Erythroblast (primary cell): ENCODE measurements around the gene MRPL14.

ENCODE experiments used
- DNase-seq, 2 experiments: peaks; one replicate each; lab custom pipeline; 2025; lab: John Stamatoyannopoulos, UW
- GATA1 ChIP-seq: IDR thresholded peaks from 2 replicates; pipeline ENCODE4 v1.6.1; 2011; ENCODE audit warnings: low read depth, mild to moderate bottlenecking, control low read depth, low read length, moderate library complexity
- POLR2A ChIP-seq: IDR thresholded peaks from 2 replicates; pipeline ENCODE4 v1.6.1; 2011; ENCODE audit warnings: mild to moderate bottlenecking, low read length

The MRPL14 gene

DNA sequence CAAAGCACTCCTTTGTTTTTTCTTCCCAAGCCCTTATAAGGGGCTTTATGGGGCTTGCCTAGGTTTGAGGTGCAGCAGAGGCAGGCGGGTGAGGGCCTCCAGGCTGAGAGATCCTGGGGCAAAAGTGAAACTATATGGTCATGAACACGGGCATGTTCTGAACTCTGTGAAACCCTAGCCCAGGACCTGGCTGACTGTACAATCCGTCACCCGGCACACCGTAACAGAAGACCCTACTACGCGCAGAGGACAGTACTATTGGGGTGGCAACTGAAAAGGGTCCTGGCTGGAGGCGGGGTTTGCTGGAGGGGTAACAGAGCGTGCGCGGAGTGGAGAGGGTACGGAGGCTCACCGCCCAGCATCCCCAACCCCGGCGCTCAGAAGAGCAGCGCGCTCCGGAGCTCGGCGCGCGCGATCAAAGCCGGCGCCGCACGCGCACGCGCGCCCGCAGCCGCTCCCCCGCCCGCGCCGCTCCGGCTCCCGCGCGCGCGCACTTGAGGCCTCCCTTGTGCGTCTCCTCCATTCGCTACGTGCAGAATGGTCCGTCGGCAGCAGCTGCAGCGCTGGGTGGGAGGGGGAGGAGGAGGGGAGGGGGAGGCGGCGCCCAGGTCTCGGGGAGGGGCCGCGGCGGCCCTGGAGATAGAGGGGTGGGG lies 54.2 kb downstream of the MRPL14 start:
- peak; percentile 73 for TF ChIP-seq POLR2A
- TF ChIP-seq GATA1: no peak
- no peak for DNase-seq

DNA sequence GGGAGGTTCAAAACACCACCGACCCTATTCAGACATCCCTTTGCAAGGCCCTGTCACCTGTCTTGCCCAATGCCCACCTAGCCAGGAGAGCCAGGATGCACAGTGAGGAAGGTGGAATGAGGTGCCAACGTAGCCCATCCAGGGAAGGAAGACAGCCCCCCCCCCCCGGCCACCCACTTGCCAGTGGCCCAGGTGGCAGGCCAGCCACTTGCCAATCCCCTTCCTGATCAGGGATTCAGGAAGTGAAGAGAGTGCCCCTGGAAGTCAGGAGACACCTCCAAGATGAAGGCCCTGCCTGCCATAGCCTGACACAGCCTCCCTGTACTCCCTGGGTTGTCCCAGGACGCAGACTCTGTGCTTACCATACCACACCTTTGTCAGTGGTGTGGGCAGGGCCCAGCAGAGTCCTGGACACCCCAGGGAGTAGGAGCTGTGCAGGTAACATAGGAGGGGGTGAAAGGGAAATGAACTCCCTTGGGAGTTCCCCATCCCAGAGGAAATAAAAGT lies 54.7 kb downstream of the MRPL14 start:
- DNase-seq: no peak
- no peak for TF ChIP-seq GATA1
- no peak for TF ChIP-seq POLR2A

DNA sequence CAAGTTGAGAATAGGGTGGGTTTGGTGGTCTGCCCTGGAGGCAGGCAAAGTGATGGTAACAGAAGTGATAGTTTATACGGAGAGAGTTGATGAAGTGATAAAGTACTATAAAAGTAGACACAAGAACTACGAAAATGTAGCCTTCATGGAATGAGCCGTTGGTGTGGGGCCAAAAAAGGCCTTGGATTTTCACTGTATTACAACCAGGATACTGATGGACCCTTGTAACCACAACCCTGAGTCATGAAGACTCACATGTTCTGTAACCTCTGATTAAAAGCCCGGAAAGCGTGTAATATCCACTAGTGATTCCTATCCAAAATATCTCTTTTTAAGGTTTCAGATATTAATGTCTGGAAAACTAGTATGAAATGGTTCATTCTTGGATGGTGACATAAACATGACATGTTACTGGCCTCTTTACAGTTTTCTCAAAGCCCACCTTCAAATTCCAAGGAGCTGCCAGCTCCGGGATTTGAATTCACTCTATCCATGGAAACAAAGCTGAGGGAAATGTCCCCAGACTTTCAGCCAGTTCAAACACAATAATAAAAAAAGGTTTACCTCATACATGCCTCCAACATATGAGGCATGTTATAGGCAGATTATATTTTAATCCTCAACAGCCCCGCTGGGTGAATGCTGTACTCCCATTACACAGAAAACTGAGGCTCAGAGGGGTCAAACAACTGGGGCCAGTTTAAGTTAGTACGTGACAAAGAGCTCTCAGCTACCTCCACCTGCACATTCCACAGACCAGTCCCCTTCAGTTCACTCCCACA lies 55.4 kb downstream of the MRPL14 start:
- DNase-seq: no peak
- TF ChIP-seq GATA1 (no peak), POLR2A (no peak)

DNA sequence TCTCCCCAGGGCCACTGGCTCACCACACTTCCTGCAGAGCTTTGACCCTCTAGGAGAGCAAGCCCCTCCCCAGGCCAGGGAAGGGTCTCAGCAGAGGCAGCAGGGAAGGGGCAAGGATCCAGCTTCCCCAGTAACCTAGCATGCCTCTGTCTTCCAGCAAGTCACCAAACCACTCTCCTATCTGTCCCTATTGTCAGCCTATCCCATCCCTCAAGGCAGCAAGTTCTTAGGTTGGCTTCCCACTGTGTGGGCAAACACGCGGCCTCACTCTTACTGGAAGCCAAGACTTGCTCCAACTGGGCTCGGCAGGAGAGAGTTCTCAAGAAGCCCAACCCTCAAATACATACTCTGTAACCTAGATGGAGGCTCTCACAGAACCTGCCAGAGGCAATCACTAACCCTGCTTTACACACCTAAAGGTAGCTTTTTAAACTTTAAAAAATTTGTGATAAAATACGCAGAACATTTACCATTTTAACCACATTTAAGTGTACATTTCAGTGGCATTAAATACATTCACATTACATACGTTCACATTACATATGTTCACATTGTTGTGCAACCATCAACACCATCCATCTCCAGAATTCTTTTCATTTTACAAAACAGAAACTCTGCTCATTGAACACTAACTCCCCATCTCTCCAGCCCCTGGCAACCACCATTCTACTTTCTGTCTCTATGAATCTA lies 58.5 kb downstream of the MRPL14 start:
- TF ChIP-seq GATA1 (no peak), POLR2A (no peak)
- DNase-seq: no peak

DNA sequence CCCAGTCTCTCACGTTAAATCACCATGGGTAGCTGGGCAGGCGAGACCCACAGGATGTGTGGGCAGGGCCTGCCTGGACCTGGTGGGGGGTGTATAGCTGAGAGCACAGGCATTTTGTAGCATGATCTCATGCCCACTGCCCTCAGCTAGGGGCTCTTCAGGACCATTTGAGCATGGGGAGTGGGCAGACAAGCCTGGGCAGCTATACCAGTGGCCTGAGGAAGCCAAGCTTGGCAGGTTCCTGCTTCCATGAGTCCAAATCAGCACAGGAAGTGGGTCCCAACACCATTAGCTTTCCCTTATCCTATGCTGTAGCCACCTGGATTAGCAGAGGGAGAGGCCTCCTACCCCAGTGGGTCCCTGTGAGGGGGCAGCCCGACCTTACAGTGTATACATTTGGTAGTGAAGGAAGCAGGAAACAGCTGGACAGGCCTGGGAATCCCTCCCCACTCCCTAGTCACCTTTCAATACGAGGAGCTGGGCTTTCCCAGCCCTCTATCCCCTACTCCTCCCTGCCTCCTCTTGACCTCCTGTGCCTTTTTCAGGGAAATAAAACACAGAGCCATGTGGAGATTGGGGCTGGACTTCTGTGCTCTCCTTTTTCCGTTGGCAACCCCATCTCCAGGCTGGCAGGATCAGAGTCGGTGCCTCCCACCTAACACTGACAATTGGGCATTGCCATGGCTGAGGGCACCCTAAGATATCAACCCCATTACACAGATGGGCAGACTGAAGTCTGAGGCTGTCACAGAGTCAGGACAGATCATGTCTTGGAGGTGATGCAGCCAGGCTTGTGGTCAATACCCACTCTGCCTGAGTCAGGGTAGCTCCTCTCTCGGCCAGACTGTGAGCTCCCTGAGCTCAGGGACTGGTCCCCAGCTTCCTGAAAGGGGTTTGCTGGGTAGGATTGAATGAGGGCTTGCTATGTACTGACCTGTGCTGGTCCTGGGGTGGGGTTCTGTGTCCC lies 59.8 kb downstream of the MRPL14 start:
- TF ChIP-seq POLR2A: no peak
- TF ChIP-seq GATA1: no peak
- DNase-seq: no peak

DNA sequence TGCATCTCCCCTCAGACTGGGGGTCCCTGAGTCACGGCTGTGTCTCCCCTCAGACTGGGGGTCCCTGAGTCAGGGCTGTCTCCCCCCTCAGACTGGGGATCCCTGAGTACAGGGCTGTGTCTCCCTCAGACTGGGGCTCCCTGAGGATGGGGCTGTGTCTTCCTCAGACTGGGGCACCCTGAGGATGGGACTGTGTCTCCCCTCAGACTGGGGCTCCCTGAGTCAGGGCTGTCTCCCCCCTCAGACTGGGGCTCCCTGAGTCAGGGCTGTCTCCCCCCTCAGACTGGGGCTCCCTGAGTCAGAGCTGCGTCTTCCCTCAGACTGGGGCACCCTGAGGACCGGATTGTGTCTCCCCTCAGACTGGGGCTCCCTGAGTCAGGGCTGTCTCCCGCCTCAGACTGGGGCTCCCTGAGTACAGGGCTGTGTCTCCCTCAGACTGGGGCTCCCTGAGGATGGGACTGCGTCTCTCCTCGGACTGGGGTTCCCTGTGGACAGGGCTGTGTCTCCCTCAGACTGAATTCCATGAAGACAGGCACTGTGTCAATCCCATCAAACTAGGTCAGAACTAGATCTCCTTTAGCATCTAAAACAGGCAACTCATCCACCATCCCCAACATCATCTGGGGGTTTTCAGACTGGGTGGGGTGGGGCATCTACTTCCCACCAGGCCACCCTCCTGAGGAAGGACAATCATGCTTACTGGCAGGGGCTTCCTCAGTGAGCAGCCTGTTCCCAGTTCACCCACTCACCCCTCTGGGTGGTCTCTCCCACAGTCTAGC lies 60.7 kb downstream of the MRPL14 start:
- no peak for DNase-seq
- no peak for TF ChIP-seq GATA1
- no peak for TF ChIP-seq POLR2A

DNA sequence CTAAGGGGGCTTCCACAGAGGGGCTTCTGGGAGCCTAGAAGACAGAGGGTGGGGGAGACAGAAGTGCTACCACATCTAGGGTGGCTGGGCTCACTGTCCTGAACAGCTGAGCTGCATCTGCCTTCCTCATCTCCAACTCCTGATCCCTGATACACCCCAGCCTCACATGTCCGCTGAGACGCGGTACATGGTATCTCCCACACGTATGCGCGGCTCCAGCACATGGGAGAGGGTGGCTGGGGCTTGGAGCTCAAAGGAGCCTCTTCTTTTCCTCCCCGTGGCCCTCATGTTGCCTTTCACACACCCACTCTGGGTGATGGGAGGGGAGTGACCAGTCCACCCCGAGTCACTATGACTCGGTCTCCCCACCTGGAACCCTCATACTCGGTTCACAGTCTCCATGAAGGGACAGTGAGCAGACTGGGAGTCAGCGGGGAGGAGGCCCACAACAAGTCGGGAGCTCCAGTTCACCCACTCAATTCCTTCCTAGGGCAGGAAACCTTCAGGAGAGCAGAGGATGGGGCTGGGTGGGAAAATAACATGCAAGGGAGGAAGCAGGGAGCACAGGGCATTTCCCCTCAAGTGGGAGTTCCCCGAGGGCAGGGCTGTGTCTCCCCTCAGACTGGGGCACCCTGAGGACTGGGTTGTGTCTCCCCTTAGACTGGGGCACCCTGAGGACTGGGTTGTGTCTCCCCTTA lies 61.7 kb downstream of the MRPL14 start:
- TF ChIP-seq GATA1: no peak
- TF ChIP-seq POLR2A: no peak
- no peak for DNase-seq

DNA sequence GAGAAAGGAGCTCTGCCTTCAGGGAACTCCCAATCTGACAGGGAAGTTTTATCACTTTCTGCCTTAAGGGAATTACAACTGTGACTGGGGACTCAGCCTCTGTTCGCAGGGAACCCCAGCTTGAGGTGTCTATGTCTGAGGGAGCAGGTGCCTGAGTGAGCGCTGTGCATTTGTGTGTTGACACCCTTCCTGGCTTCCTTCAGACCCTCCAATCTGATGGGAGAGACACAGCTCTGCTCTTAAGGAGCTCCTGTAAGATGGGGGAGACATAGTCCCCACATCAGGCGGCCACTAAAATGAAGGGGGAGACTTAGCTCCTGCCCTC lies 62.3 kb downstream of the MRPL14 start:
- no peak for DNase-seq
- TF ChIP-seq GATA1: no peak
- TF ChIP-seq POLR2A: peak; percentile 48

DNA sequence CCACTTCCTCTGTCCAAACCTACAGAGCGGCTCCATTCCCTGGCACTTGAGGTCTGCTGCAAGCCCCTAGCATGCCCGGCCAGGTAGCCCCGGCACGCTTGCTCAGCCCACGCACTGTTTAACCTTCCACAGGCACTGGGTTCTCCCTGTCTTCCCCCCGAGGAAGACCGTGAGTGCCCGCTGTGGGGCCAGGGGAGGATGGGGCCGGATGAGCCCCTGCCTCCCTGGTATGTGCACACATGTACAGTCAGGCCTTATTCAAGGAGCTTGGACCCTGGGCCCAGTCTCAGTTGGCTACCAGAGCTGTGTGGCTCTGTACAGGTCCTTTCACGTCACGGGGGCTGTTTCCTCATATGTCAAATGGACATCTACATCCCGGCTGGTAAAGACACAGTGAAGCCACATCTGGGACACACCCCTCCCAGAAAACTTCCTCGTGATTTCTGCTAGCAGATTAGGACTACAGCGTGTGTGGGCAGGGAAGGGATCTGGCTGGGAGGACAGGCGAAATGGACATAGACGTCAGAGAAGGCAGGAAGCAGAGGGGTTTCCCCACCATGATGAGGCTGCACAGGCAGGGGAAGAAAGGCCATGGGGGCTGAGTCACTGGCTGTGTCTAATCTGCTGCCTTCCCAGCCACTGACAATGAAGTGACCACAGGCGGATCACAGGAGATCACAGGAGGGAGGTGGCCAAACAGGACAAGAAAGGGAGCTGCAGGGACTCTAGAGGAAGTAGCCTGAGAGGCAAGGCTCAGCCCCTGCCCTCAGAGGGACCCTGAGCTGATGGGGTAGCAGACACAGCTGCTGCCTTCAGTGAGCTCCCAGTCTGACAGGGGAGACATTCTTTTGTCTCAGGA lies 62.9 kb downstream of the MRPL14 start:
- no peak for DNase-seq
- TF ChIP-seq GATA1 (no peak), POLR2A (peak; percentile 66)

DNA sequence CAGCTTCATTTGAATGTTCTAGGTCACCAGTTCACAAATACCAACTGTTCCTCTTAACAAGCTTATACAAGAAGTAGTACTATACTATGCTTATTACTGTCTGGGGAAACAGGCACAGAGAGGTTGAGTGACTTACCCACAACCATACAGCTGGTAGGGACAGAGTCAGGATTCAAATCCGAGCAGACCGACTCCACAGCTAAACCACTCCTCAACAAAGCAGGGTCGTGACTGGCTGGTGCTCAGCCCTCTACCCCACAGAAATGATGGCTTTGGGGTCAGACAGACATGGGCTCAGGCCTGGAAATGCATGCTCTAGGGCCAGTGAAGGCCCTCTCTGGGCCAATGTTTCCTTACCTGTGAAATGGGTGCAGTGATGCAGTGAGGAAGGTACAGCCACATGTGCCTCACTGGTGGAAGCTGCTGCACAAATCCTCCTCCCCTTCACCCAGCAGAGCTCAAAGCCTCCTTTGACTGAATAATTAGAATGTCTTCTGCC lies 63.6 kb downstream of the MRPL14 start:
- DNase-seq: no peak
- TF ChIP-seq GATA1 (no peak), POLR2A (no peak)
